ENCODE data around the gene SYNDIG1. TPM values are rescaled to one million over a fixed set of nuclear protein-coding genes. Genes with fewer than 3 reads are reported as not detected.

Gene SYNDIG1
- total RNA-seq, 1 donor from 2014 or later = 5.6 TPM

DNA sequence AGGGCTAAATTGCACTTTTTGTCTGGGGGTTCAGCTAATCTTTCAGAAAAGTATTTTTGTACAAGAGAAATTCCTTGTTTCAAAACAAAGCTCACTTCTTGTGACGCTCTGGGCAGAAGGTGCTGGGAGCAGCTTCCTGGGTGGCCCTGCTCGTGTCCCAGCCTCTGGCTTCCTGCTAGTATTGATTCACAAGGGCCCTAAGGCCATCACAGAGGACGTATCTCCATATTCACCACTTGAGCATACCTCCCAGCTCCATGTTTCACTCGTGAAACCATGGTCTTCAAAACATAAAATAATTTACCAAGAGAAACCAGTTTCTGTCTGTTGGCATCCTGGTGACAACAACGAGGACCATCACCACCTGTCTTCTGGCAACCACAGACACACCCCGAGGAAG lies 49.1 kb downstream of the SYNDIG1 start:
- TF ChIP-seq, protein P1, sequence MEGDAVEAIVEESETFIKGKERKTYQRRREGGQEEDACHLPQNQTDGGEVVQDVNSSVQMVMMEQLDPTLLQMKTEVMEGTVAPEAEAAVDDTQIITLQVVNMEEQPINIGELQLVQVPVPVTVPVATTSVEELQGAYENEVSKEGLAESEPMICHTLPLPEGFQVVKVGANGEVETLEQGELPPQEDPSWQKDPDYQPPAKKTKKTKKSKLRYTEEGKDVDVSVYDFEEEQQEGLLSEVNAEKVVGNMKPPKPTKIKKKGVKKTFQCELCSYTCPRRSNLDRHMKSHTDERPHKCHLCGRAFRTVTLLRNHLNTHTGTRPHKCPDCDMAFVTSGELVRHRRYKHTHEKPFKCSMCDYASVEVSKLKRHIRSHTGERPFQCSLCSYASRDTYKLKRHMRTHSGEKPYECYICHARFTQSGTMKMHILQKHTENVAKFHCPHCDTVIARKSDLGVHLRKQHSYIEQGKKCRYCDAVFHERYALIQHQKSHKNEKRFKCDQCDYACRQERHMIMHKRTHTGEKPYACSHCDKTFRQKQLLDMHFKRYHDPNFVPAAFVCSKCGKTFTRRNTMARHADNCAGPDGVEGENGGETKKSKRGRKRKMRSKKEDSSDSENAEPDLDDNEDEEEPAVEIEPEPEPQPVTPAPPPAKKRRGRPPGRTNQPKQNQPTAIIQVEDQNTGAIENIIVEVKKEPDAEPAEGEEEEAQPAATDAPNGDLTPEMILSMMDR (IDR thresholded peaks at IDR 0.05) = no peak
- Mint-ChIP-seq H3K9me3 (ENCODE audit: low read depth) (peaks cover 3% of the 10 kb centered on the region), H3K4me3 (ENCODE audit: unreplicated experiment) (no peak overlapping the region), H3K27ac (ENCODE audit: unreplicated experiment) (no peak overlapping the region), H3K4me1 (ENCODE audit: low read depth) (no peaks in the 10 kb centered on the region), H3K27me3 (ENCODE audit: low read depth) (peaks cover 3% of the 10 kb centered on the region), H3K36me3 (ENCODE audit: low read depth) (peaks cover 1% of the 10 kb centered on the region)
- DNase-seq (ENCODE audit: low spot score) = no peak

DNA sequence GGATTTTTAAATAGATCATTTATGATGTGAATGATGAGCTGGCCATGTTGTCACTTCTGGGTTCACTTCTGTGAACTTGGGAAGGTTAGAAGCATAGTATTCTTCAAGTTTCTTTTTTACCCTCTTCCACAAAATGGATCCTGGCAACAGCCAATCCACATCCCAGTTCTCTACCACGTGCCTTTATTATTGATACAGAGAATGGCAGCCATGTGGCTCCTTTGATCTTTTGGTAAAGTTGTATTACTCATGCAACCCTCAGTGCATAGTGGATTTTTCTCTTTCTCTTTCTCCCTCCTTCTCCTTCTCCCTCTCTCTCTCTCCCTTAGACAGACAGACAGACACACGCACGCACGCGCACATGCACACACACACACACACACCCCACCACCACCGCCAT lies 50.0 kb downstream of the SYNDIG1 start:
- Mint-ChIP-seq H3K4me3 (ENCODE audit: unreplicated experiment) (no peak overlapping the region), H3K27ac (ENCODE audit: unreplicated experiment) (no peak overlapping the region), H3K27me3 (ENCODE audit: low read depth) (peaks cover 3% of the 10 kb centered on the region), H3K9me3 (ENCODE audit: low read depth) (peaks cover 3% of the 10 kb centered on the region), H3K36me3 (ENCODE audit: low read depth) (peaks cover 1% of the 10 kb centered on the region), H3K4me1 (ENCODE audit: low read depth) (no peaks in the 10 kb centered on the region)
- no peak for DNase-seq (ENCODE audit: low spot score)
- TF ChIP-seq, protein P1 (IDR thresholded peaks at IDR 0.05) = no peak

DNA sequence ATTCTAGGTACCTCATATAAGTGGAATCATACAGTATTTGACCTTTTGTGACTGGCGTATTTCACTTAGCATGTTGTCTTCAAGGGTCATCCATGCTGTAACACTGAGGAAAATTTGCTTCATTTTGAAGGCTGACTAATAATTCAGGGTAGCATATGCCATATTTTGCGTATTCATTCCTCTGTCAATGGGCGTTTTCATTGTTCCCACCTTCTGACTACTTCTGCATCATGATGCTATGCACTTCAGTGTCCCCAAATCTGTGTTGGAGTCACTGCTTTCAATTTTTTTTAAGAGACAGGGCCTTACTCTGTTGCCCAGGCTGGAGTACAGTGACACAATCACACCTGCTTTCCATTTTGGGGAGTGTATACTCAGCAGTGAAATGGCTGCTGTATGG lies 51.6 kb downstream of the SYNDIG1 start:
- TF ChIP-seq, protein P1 (IDR thresholded peaks at IDR 0.05) = no peak
- no peak overlapping the region for H3K27ac Mint-ChIP-seq (ENCODE audit: unreplicated experiment)
- peaks cover 3% of the 10 kb centered on the region for H3K9me3 Mint-ChIP-seq (ENCODE audit: low read depth)
- H3K27me3 Mint-ChIP-seq (ENCODE audit: low read depth) = peaks cover 3% of the 10 kb centered on the region
- no peak for DNase-seq (ENCODE audit: low spot score)
- H3K4me3 Mint-ChIP-seq (ENCODE audit: unreplicated experiment) = no peak overlapping the region
- no peaks in the 10 kb centered on the region for H3K4me1 Mint-ChIP-seq (ENCODE audit: low read depth)
- H3K36me3 Mint-ChIP-seq (ENCODE audit: low read depth) = no peaks in the 10 kb centered on the region

DNA sequence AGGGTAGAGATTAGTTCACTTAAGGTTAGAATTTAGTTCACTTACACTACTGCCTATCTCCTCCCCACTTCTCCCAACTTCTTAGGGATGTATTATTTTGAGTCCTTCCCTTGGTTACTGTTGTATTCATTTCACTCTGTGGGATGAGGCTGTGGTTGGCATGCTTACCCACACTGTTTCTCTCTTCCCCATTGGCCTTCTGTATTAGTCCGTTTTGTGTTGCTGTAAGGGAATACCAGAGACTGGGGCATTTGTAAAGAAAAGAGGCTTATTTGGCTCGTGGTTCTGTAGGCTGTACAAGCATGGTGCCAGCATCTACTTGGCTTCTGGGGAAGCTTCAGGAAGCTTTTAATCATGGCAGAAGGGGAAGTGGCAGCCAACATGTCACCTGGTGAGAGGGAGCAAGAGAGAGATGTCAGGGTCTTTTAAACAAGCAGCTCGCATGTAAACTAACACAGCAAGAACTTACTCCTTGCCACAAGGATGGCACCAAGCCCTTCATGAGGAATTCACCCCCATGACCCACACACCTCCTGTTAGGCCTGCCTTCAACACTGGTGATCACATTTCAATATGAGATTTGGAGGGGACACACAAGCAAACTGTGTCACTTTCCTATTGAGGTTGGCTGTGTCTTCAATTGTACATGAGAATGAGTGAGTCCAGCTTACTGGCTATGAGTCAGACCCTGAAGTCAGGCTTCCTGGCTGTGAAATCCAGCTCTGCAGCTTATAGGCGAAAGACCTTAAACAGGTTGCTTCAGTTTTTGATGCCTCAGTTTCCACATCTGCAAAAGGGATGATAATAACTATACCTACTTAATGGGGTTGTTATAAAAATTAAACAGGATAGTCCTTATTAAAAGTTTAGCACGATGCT lies 53.3 kb downstream of the SYNDIG1 start:
- Mint-ChIP-seq H3K27ac (ENCODE audit: unreplicated experiment) (no peak overlapping the region), H3K4me3 (ENCODE audit: unreplicated experiment) (no peak overlapping the region), H3K4me1 (ENCODE audit: low read depth) (no peaks in the 10 kb centered on the region), H3K27me3 (ENCODE audit: low read depth) (peaks cover 6% of the 10 kb centered on the region), H3K9me3 (ENCODE audit: low read depth) (no peaks in the 10 kb centered on the region), H3K36me3 (ENCODE audit: low read depth) (no peaks in the 10 kb centered on the region)
- DNase-seq (ENCODE audit: low spot score) = no peak
- TF ChIP-seq, protein P1 (IDR thresholded peaks at IDR 0.05) = no peak

DNA sequence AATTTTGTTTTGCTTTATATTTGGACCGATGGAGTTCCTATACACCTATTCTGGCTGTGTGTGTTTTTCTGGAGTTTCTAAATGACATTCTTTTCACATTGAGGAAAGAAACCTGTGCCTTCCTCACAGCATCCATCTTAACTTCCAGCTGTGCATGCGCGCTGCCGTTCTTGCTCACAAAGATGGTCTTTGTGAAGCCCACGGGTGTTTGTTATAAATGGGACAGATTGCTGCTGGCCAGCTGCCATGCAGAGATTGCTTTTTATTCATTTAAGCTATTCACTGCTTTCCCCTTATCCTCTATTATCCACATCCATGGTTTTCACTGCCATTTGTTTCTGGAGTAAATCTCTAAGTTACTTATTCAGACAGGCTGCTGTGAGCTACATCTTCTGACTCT lies 54.2 kb downstream of the SYNDIG1 start:
- TF ChIP-seq, protein P1 (IDR thresholded peaks at IDR 0.05) = no peak
- peaks cover 6% of the 10 kb centered on the region for H3K27me3 Mint-ChIP-seq (ENCODE audit: low read depth)
- no peak overlapping the region for H3K27ac Mint-ChIP-seq (ENCODE audit: unreplicated experiment)
- no peak for DNase-seq (ENCODE audit: low spot score)
- H3K4me3 Mint-ChIP-seq (ENCODE audit: unreplicated experiment) = no peak overlapping the region
- no peaks in the 10 kb centered on the region for H3K36me3 Mint-ChIP-seq (ENCODE audit: low read depth)
- peaks cover 1% of the 10 kb centered on the region for H3K4me1 Mint-ChIP-seq (ENCODE audit: low read depth)
- H3K9me3 Mint-ChIP-seq (ENCODE audit: low read depth) = no peaks in the 10 kb centered on the region
